Lower leg skin (tissue), 3 donors: ENCODE data around the gene ZC3H7B.

ENCODE experiments used
- POLR2A ChIP-seq, 2 donors: fragments of 450-650 bp; IDR thresholded peaks; one replicate each; pipeline ENCODE4 v1.6.1; 2016 to 2017; ENCODE audit warnings: antibody characterized with exemption in 2 of 2, mild to moderate bottlenecking in 1 of 2, moderate library complexity in 1 of 2
- TF ChIP-seq, protein P1 (sequence below), 3 donors: fragments of 450-650 bp; IDR thresholded peaks; one replicate each; pipeline ENCODE4 v1.5.1; 2016; ENCODE audit warnings: antibody characterized with exemption in 3 of 3, mild to moderate bottlenecking in 3 of 3, moderate library complexity in 2 of 3

DNA sequence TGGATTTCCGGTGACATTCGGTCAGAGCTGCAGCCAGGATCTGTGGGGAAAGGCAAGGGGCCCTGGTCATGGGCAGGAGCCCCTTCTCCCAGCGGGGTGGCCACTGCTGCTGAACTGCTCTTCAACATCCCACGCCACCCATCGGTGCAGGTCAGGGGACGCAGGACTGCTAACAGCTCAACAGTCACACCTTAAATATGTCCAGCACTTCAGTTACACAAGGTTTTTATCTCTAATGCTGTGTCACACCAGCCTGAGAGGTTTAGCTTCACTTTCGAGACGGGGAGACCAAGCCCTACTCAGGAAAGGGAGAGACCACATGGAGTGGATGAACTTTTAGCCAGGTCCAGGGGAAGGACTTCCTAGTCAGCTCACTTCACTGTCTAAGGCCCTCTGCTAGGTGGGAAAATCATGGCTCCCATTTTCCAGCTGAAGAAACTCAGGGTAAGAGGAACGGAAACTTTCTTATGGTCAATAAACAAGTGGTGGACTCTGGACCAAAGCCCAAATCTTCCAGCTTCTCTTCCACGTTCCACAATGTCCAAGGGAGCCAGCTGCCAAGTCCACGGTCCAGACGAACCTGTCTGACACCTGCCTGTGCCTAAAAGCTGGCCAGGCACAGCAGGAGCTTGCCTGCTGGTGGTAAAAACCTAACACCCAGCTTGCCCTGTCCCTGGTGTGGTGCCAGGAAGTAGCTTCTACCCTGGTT lies 39.6 kb upstream of the ZC3H7B start:
- TF ChIP-seq, protein P1, sequence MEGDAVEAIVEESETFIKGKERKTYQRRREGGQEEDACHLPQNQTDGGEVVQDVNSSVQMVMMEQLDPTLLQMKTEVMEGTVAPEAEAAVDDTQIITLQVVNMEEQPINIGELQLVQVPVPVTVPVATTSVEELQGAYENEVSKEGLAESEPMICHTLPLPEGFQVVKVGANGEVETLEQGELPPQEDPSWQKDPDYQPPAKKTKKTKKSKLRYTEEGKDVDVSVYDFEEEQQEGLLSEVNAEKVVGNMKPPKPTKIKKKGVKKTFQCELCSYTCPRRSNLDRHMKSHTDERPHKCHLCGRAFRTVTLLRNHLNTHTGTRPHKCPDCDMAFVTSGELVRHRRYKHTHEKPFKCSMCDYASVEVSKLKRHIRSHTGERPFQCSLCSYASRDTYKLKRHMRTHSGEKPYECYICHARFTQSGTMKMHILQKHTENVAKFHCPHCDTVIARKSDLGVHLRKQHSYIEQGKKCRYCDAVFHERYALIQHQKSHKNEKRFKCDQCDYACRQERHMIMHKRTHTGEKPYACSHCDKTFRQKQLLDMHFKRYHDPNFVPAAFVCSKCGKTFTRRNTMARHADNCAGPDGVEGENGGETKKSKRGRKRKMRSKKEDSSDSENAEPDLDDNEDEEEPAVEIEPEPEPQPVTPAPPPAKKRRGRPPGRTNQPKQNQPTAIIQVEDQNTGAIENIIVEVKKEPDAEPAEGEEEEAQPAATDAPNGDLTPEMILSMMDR (IDR thresholded peaks at IDR 0.05): no peak
- no peak for TF ChIP-seq POLR2A (IDR thresholded peaks at IDR 0.05)
